OCI-LY1 (cell line): ENCODE data around the gene SRRM5.

Experiments used
- H2AFZ ChIP-seq: fragments of 200-600 bp; sonication (generic), shearing (Covaris generic); 2 replicates; pipeline ENCODE4 v1.6.0; 2014; ENCODE audit warnings: antibody characterized with exemption, mild to moderate bottlenecking, low read length
- H3F3A ChIP-seq: fragments of 200-600 bp; sonication (generic), shearing (Covaris generic); 2 replicates; pipeline ENCODE4 v1.6.0; 2014; ENCODE audit warnings: mild to moderate bottlenecking, antibody characterized with exemption, low read length, moderate library complexity; ENCODE audit not compliant: insufficient read depth
- H3K27ac ChIP-seq: fragments of 200-600 bp; sonication (generic); 2 replicates; pipeline ENCODE4 v1.5.1; 2014; ENCODE audit warnings: low read length, mixed run types, mild to moderate bottlenecking, low read depth; ENCODE audit not compliant: poor library complexity, severe bottlenecking
- H3K27me3 ChIP-seq: fragments of 200-600 bp; sonication (generic); 2 replicates; pipeline ENCODE4 v1.6.0; 2014; ENCODE audit warnings: antibody characterized with exemption, mild to moderate bottlenecking, low read length, moderate library complexity; ENCODE audit not compliant: insufficient read depth
- H3K36me3 ChIP-seq: fragments of 200-600 bp; sonication (generic); 2 replicates; pipeline ENCODE4 v1.6.1; 2014; ENCODE audit warnings: mild to moderate bottlenecking, antibody characterized with exemption, low read length, moderate library complexity, mixed read lengths; ENCODE audit not compliant: insufficient read depth
- H3K4me1 ChIP-seq: fragments of 200-600 bp; sonication (generic); 2 replicates; pipeline ENCODE4 v1.5.1; 2014; ENCODE audit warnings: mild to moderate bottlenecking, low read length, moderate library complexity; ENCODE audit not compliant: insufficient read depth, severe bottlenecking
- H3K4me2 ChIP-seq: fragments of 200-600 bp; sonication (generic), shearing (Covaris generic); 2 replicates; pipeline ENCODE4 v1.6.1; 2014; ENCODE audit warnings: low read length
- H3K4me3 ChIP-seq: fragments of 200-600 bp; sonication (generic); 2 replicates; pipeline ENCODE4 v1.5.1; 2014; ENCODE audit warnings: low read length, low read depth, mild to moderate bottlenecking, mixed read lengths; ENCODE audit not compliant: poor library complexity, severe bottlenecking
- H3K79me2 ChIP-seq: fragments of 200-600 bp; shearing (Covaris generic); 2 replicates; pipeline ENCODE4 v1.6.1; 2016; ENCODE audit warnings: mixed run types, low read length, mixed read lengths; ENCODE audit not compliant: insufficient read depth
- H3K9ac ChIP-seq: fragments of 200-600 bp; sonication (generic), shearing (Covaris generic); 2 replicates; pipeline ENCODE4 v1.6.1; 2014; ENCODE audit warnings: mild to moderate bottlenecking, low read length, mixed read lengths
- H3K9me2 ChIP-seq: fragments of 200-600 bp; sonication (generic), shearing (Covaris generic); 2 replicates; pipeline ENCODE4 v1.6.1; 2014; ENCODE audit warnings: low read depth, mild to moderate bottlenecking, low read length, mixed read lengths
- H3K9me3 ChIP-seq: fragments of 200-600 bp; shearing (Covaris generic); 2 replicates; pipeline ENCODE4 v1.6.1; 2014; ENCODE audit warnings: low read length, mixed read lengths
- H4K20me1 ChIP-seq: fragments of 200-600 bp; sonication (generic), shearing (Covaris generic); 2 replicates; pipeline ENCODE4 v1.6.0; 2016; ENCODE audit warnings: mild to moderate bottlenecking, low read length; ENCODE audit not compliant: insufficient read depth
- EZH2 ChIP-seq: fragments of 200-600 bp; sonication (generic), shearing (Covaris generic); IDR thresholded peaks from 2 replicates; pipeline ENCODE4 v1.8.0; 2017; ENCODE audit warnings: borderline replicate concordance, mixed run types, mild to moderate bottlenecking, antibody characterized with exemption, low read length, moderate library complexity, mixed read lengths
- TF ChIP-seq, protein P1 (sequence below): fragments of 200-600 bp; sonication (generic), shearing (Covaris generic); IDR thresholded peaks from 2 replicates; pipeline ENCODE4 v1.5.1; 2017; ENCODE audit warnings: mild to moderate bottlenecking, antibody characterized with exemption, low read length, moderate library complexity, mixed read lengths

Gene SRRM5

DNA sequence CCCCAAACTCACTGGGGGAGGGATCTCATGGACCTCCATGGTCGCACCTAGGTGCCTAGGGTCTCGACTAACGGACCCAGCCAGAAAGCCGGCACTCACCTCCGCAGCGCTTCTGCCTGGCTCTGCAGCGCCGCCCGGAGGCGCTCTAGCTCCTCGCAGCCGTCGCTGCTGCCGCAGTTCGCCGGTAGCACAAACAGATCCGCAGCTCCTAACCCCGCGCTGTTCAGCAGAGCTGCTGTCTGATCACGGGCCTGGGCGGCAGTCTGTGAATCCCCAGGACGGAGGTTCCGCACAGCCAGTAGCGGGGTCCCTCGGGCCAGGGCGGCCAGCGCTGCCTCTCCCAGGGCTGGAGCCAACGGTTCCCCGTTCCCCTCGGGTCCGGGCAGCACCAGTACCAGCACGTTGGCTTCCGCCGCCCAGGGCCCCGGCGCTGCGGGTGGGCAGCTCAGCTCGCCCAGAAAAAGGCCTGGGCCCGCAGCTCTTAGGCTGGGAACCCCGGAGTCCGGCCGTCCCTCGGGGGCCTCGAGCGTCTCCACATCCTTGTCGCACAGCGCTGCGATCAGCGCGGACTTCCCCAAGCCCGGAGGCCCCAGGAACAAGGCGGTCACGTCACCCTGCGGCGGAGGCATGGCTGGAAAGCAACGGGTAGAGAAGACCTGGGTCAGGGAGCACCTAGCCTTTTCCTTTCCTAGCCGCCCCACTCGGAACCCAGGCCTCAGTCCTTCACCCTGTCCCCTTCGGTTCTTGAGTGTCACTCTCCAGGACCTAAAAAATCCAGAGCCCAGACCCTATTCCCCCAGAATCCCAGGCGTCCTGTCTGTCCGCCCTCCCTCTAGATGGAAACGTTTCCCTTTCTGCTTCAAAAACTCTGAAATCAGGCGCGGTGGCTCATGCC is 16.9 kb upstream of the SRRM5 start:
- no peaks in the 10 kb centered on the region for H3K9me2 ChIP-seq
- H3K4me3 ChIP-seq, result peak overlapping the region; percentile 94
- H3K9ac ChIP-seq, result peak overlapping the region; percentile 74
- peaks cover 30% of the 10 kb centered on the region for H3K4me1 ChIP-seq
- H3K27ac ChIP-seq, result peak overlapping the region; percentile 26
- peaks cover 28% of the 10 kb centered on the region for H3K36me3 ChIP-seq
- peak overlapping the region; percentile 82 for H3K4me2 ChIP-seq
- no peaks in the 10 kb centered on the region for H3F3A ChIP-seq
- H3K79me2 ChIP-seq, result peaks cover 15% of the 10 kb centered on the region
- no peaks in the 10 kb centered on the region for H4K20me1 ChIP-seq
- H3K27me3 ChIP-seq, result no peaks in the 10 kb centered on the region
- no peak overlapping the region for H2AFZ ChIP-seq
- TF ChIP-seq, protein P1, sequence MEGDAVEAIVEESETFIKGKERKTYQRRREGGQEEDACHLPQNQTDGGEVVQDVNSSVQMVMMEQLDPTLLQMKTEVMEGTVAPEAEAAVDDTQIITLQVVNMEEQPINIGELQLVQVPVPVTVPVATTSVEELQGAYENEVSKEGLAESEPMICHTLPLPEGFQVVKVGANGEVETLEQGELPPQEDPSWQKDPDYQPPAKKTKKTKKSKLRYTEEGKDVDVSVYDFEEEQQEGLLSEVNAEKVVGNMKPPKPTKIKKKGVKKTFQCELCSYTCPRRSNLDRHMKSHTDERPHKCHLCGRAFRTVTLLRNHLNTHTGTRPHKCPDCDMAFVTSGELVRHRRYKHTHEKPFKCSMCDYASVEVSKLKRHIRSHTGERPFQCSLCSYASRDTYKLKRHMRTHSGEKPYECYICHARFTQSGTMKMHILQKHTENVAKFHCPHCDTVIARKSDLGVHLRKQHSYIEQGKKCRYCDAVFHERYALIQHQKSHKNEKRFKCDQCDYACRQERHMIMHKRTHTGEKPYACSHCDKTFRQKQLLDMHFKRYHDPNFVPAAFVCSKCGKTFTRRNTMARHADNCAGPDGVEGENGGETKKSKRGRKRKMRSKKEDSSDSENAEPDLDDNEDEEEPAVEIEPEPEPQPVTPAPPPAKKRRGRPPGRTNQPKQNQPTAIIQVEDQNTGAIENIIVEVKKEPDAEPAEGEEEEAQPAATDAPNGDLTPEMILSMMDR, result peak; percentile 89
- TF ChIP-seq EZH2, result no peak
- no peaks in the 10 kb centered on the region for H3K9me3 ChIP-seq

DNA sequence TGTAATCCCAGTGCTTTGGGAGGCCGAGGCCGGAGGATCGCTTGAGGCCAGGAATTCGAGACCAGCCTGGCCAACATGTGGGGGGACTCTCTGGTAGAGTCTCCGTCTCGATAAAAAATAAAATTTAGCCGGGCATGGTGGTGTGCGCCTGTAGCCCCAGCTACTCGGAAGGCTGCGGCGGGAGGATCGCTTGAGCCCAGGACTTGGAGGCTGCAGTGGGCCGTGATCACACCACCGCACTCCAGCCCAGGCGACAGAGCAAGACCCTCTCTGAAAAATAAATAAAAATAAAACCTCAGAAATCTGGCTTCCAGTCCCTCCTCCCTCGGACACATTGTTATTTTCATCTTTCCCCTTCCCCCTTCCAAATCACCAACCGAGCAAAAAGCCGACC is 16.3 kb upstream of the SRRM5 start:
- H3K36me3 ChIP-seq, result peaks cover 31% of the 10 kb centered on the region
- H3K9ac ChIP-seq, result peak overlapping the region; percentile 74
- TF ChIP-seq EZH2, result no peak
- TF ChIP-seq, protein P1, result no peak
- no peaks in the 10 kb centered on the region for H4K20me1 ChIP-seq
- H3K9me3 ChIP-seq, result no peaks in the 10 kb centered on the region
- peaks cover 25% of the 10 kb centered on the region for H3K4me1 ChIP-seq
- peak overlapping the region; percentile 26 for H3K27ac ChIP-seq
- 0 out of 2 replicates have a peak overlapping the region, but pooled peaks have one; percentile 39 for H2AFZ ChIP-seq
- H3K79me2 ChIP-seq, result peaks cover 15% of the 10 kb centered on the region
- no peaks in the 10 kb centered on the region for H3K27me3 ChIP-seq
- H3K9me2 ChIP-seq, result no peaks in the 10 kb centered on the region
- no peaks in the 10 kb centered on the region for H3F3A ChIP-seq
- H3K4me3 ChIP-seq, result peak overlapping the region; percentile 94
- H3K4me2 ChIP-seq, result peak overlapping the region; percentile 82

DNA sequence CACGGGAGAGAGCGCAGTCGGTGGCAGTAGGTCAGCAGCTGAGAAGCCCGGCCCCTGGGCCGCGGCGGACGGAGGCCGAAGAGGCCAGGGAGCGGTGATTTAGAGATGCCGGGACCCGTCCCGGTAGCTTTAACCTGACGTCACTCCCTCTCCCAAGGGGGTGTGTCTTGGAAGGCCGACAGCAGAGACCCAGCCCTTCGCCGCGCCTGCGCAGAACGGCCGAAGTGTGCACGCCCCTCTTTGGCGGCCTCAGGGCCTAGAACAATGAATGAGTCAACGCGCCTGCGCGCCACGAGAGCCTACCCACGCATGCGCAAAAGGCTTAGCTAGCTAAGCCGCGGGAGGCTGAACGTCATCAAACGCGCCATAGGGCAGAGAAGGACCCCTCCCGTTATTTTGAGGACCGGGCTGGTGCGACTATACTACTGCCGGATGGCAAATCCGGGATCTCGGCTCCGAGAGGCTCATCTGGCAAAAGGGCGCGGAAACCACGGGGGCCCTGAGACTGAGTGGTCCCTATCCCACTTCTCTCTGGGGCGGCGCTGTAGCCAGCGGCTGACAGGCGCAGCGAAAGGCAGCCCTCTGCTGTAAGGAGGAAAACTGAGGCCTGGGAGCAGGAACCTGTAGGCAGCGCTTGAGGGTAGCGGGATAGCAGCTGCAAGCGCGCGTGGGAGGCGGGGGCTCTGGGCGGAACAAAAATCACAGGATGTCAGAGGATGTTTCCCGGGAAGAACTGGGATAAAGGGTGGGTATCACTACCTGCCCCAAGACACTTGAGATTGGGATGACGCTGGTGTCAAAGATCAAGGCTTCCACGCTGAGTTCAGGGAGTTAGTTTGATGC is 15.7 kb upstream of the SRRM5 start, which contains the start of the genes IRGQ and ZNF576:
IRGQ (minus strand) TSS at position 136 of the 843 bp plus-strand sequence. CDS start 796 bp downstream, outside the sequence.
ZNF576 (plus strand) TSS at position 597 of the 843 bp plus-strand sequence. CDS start 514 bp downstream, outside the sequence.
- peak within 1 kb of the TSS; percentile 94 for H3K9ac ChIP-seq
- no peaks in the 10 kb centered on the region for H3K27me3 ChIP-seq
- no peaks in the 10 kb centered on the region for H3K9me2 ChIP-seq
- peak within 1 kb of the TSS; percentile 77 for H3K27ac ChIP-seq
- no peaks in the 10 kb centered on the region for H3F3A ChIP-seq
- 0 out of 2 replicates have a peak within 1 kb of the TSS, but pooled peaks have one; percentile 39 for H2AFZ ChIP-seq
- peaks cover 32% of the 10 kb centered on the region for H3K36me3 ChIP-seq
- H4K20me1 ChIP-seq, result no peaks in the 10 kb centered on the region
- H3K9me3 ChIP-seq, result no peaks in the 10 kb centered on the region
- H3K4me3 ChIP-seq, result peak within 1 kb of the TSS; percentile 94
- no peak for TF ChIP-seq EZH2
- TF ChIP-seq, protein P1, result no peak
- H3K79me2 ChIP-seq, result peaks cover 15% of the 10 kb centered on the region
- H3K4me2 ChIP-seq, result peak within 1 kb of the TSS; percentile 100
- H3K4me1 ChIP-seq, result peaks cover 25% of the 10 kb centered on the region
